Smooth muscle cell of the coronary artery (primary cell): ENCODE results near the gene SERPINA1. TPM values are rescaled to one million over a fixed set of nuclear protein-coding genes. Genes with fewer than 3 reads are reported as not detected.

Experiments used
- total RNA-seq: library from RNA; depleted of rRNA; stranded (reverse); fragments of >200 nt; gene quantifications from 2 replicates; pipeline ENCODE4 v1.2.3, GENCODE V29; 2014; ENCODE audit warnings: low replicate concordance

The SERPINA1 gene
- 0.08 TPM in 1 of 2 replicates, not detected in the other for total RNA-seq

DNA sequence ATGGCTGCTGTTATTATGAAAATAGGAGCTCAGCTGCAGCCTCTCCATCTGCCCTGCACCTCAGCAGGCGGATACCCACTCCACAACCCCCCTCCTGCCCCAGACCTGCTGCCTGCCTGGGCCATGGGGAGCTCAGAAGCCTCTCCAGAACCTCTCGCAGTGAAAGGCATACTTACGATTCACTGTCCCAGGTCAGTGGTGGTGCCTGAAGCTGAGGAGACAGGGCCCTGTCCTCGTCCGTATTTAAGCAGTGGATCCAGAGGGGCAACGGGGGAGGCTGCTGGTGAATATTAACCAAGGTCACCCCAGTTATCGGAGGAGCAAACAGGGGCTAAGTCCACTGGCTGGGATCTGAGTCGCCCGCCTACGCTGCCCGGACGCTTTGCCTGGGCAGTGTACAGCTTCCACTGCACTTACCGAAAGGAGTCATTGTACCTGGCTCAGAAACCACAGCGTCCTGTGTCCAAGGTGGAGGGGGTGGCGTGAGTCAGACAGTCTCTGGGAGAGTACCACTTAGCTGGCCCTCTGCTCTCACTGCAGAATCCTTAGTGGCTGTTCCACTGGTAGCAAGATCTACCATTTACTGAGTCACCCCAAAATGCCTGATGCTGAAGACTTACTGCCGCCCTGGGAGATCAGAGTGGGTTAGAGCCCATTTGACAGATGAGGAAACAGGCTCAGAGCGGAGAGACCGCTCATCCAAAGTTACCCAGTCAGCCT lies at the start of gene SERPINA1:
Gene SERPINA1, minus strand, starts transcription at position 219 of the 720 bp plus-strand sequence. CDS start 5,365 bp downstream, outside the sequence.

GRCh38 chr14:94366146-94366915 lies 22.1 kb downstream of the SERPINA1 start, which contains the start of gene SERPINA2:
Gene SERPINA2 (minus strand): TSS chr14:94366698.

Other genes starting within 250 kb of the SERPINA1 start
- gene PPP4R4, start 214.3 kb downstream of the SERPINA1 start, total RNA-seq = 1.8 and 10.4 TPM in 2 replicates
- gene SERPINA10, start 95.3 kb downstream of the SERPINA1 start, total RNA-seq = not detected in 2 replicates
- gene SERPINA6, start 65.3 kb downstream of the SERPINA1 start, total RNA-seq = not detected in 2 replicates
- gene SERPINA2, start 21.9 kb downstream of the SERPINA1 start, total RNA-seq = not detected in 2 replicates
- gene SERPINA11, start 64.2 kb upstream of the SERPINA1 start, total RNA-seq = not detected in 2 replicates
- gene SERPINA9, start 87.6 kb upstream of the SERPINA1 start, total RNA-seq = not detected in 2 replicates
- not detected in 2 replicates for gene SERPINA12, start 120.9 kb upstream of the SERPINA1 start, total RNA-seq
- gene SERPINA4, start 172.8 kb upstream of the SERPINA1 start, total RNA-seq = not detected in 2 replicates
- gene SERPINA5, start 192.8 kb upstream of the SERPINA1 start, total RNA-seq = 0.12 and 2.3 TPM in 2 replicates
- 5.3 and 15.9 TPM in 2 replicates for gene SERPINA3, start 223.8 kb upstream of the SERPINA1 start, total RNA-seq